PC-9 (cell line): Measurements from ENCODE around the gene SEC24C. TPM values are rescaled to one million over a fixed set of nuclear protein-coding genes. Genes with fewer than 3 reads are reported as not detected.

Source experiments
- BruUV-seq: library from RNA; stranded (reverse); fragments of 400-500 nt; replicated peaks from 2 replicates; lab custom pipeline; 2021; lab: Mats Ljungman, UMichigan
- CTCF ChIA-PET: fragments of 300-600 bp; sonication (Branson Sonifier 250); formaldehyde crosslinking; loops from one replicate; lab custom pipeline; 2022; ENCODE audit warnings: antibody characterized with exemption; lab: Charles Lee
- POLR2A ChIA-PET: fragments of 300-600 bp; sonication (Branson Sonifier 250); formaldehyde crosslinking; loops from one replicate; lab custom pipeline; 2022; ENCODE audit warnings: antibody characterized with exemption; ENCODE audit not compliant: unreplicated experiment; lab: Charles Lee
- DNase-seq, 2 experiments: peaks; one replicate each; pipeline versions ENCODE4 v3.0.0 to v3.0.0-alpha.2; 2015 to 2022; ENCODE audit warnings: mixed read lengths in 1 of 2
- H2AFZ ChIP-seq: fragments of 200-600 bp; sonication (generic); 2 replicates; pipeline ENCODE4 v1.8.1; 2017; ENCODE audit warnings: antibody characterized with exemption
- H3F3A ChIP-seq: fragments of 200-600 bp; sonication (generic); 2 replicates; pipeline ENCODE4 v1.8.1; 2017; ENCODE audit warnings: antibody characterized with exemption, mild to moderate bottlenecking, low read depth; ENCODE audit not compliant: insufficient read depth
- H3K27ac ChIP-seq: fragments of 200-600 bp; sonication (generic); 2 replicates; pipeline ENCODE4 v1.6.1; 2016; ENCODE audit warnings: mixed run types
- H3K27me3 ChIP-seq: fragments of 200-600 bp; sonication (generic); 2 replicates; pipeline ENCODE4 v1.6.1; 2016; ENCODE audit warnings: low read depth, mixed run types; ENCODE audit not compliant: insufficient read depth
- H3K36me3 ChIP-seq: fragments of 200-600 bp; sonication (generic); 2 replicates; pipeline ENCODE4 v1.6.1; 2016; ENCODE audit warnings: low read depth, mixed run types
- H3K4me1 ChIP-seq: fragments of 200-600 bp; sonication (generic); replicated peaks from 2 replicates; pipeline ENCODE4 v1.6.1; 2016; ENCODE audit warnings: mixed run types; ENCODE audit not compliant: insufficient read depth
- H3K4me2 ChIP-seq: fragments of 200-600 bp; sonication (generic); 2 replicates; pipeline ENCODE4 v1.6.1; 2017; ENCODE audit warnings: mixed run types
- H3K4me3 ChIP-seq: fragments of 200-600 bp; sonication (generic); 2 replicates; pipeline ENCODE4 v1.6.1; 2016; ENCODE audit warnings: mixed run types
- H3K79me2 ChIP-seq: fragments of 200-600 bp; sonication (generic); 2 replicates; pipeline ENCODE4 v1.6.1; 2017; ENCODE audit warnings: low read depth, mixed run types
- H3K9me2 ChIP-seq: fragments of 200-600 bp; sonication (generic); 2 replicates; pipeline ENCODE4 v1.8.1; 2017; ENCODE audit warnings: mild to moderate bottlenecking; ENCODE audit not compliant: insufficient read depth
- H3K9me3 ChIP-seq: fragments of 200-600 bp; sonication (generic); 2 replicates; pipeline ENCODE4 v1.8.1; 2016; ENCODE audit warnings: low read depth; ENCODE audit not compliant: insufficient read depth
- H4K20me1 ChIP-seq: fragments of 200-600 bp; sonication (generic); 2 replicates; pipeline ENCODE4 v1.8.1; 2017; ENCODE audit not compliant: insufficient read depth
- EZH2 ChIP-seq: fragments of 200-600 bp; sonication (generic); IDR thresholded peaks from 2 replicates; pipeline ENCODE4 v1.8.0; 2017; ENCODE audit warnings: antibody characterized with exemption, low read depth
- intact Hi-C: fragments of 100-400 bp; cut with micrococcal nuclease; formaldehyde crosslinking; loops from one replicate; pipeline ENCODE4 v1.10.0; 2022; ENCODE audit not compliant: unreplicated experiment
- total RNA-seq: library from RNA; stranded (reverse); gene quantifications from 2 replicates; pipeline ENCODE4 v1.2.3, GENCODE V29; 2021
- TF ChIP-seq, protein P1 (sequence below): fragments of 200-600 bp; sonication (generic); conservative IDR thresholded peaks from 2 replicates; pipeline ENCODE4 v1.6.1; 2017; ENCODE audit warnings: mixed run types, antibody characterized with exemption, mild to moderate bottlenecking, moderate library complexity

The SEC24C gene
- total RNA-seq, 1 experiment from 2014 or later, result 105 TPM

GRCh38 chr10:73762915-73763314 lies 18.7 kb downstream of the SEC24C start:
- Histone ChIP-seq H3F3A (peaks cover 9% of the 10 kb centered on the region), H3K36me3 (peaks cover 61% of the 10 kb centered on the region), H3K79me2 (peaks cover 7% of the 10 kb centered on the region; the same call in 1 of the 2 replicates), H3K27ac (peak overlapping the region; percentile 21), H3K9me3 (no peaks in the 10 kb centered on the region), H3K4me1 (peaks cover 11% of the 10 kb centered on the region), H4K20me1 (peaks cover 32% of the 10 kb centered on the region), H3K4me3 (no peak overlapping the region), H3K27me3 (no peaks in the 10 kb centered on the region), H2AFZ (no peak overlapping the region), H3K9me2 (no peaks in the 10 kb centered on the region), H3K4me2 (no peak overlapping the region)
- DNase-seq, result peak in 1 of 2 experiments; percentile 58
- intact Hi-C loops, result no loop called here
- no TSS peak for BruUV-seq
- no peak for TF ChIP-seq EZH2
- TF ChIP-seq, protein P1, sequence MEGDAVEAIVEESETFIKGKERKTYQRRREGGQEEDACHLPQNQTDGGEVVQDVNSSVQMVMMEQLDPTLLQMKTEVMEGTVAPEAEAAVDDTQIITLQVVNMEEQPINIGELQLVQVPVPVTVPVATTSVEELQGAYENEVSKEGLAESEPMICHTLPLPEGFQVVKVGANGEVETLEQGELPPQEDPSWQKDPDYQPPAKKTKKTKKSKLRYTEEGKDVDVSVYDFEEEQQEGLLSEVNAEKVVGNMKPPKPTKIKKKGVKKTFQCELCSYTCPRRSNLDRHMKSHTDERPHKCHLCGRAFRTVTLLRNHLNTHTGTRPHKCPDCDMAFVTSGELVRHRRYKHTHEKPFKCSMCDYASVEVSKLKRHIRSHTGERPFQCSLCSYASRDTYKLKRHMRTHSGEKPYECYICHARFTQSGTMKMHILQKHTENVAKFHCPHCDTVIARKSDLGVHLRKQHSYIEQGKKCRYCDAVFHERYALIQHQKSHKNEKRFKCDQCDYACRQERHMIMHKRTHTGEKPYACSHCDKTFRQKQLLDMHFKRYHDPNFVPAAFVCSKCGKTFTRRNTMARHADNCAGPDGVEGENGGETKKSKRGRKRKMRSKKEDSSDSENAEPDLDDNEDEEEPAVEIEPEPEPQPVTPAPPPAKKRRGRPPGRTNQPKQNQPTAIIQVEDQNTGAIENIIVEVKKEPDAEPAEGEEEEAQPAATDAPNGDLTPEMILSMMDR, result no peak
- ChIA-PET CTCF (interaction anchor here (0.5 kb wide), 2 partner anchors 195 to 468 kb away, joined by 3 to 6 read pairs; no protein-coding TSS in a partner anchor), POLR2A (interaction anchor here (0.6 kb wide), 1 partner anchor 18 kb away, joined by 3 read pairs; no protein-coding TSS in a partner anchor)

GRCh38 chr10:73763343-73763742 lies 19.2 kb downstream of the SEC24C start:
- Histone ChIP-seq H3K79me2 (peaks cover 4% of the 10 kb centered on the region; the same call in 1 of the 2 replicates), H3K4me1 (peaks cover 11% of the 10 kb centered on the region), H3K4me3 (no peak overlapping the region), H4K20me1 (peaks cover 28% of the 10 kb centered on the region), H3F3A (peaks cover 9% of the 10 kb centered on the region), H3K27me3 (no peaks in the 10 kb centered on the region), H3K9me2 (no peaks in the 10 kb centered on the region), H3K9me3 (no peaks in the 10 kb centered on the region), H2AFZ (no peak overlapping the region), H3K4me2 (no peak overlapping the region), H3K36me3 (peaks cover 63% of the 10 kb centered on the region), H3K27ac (peak overlapping the region; percentile 21; the same call in 1 of the 2 replicates)
- ChIA-PET POLR2A (no interaction called here), CTCF (interaction anchor here (0.5 kb wide), 2 partner anchors 194 to 468 kb away, joined by 3 to 6 read pairs; no protein-coding TSS in a partner anchor)
- no TSS peak for BruUV-seq
- intact Hi-C loops, result no loop called here
- DNase-seq, result no peak
- no peak for TF ChIP-seq EZH2
- TF ChIP-seq, protein P1, result no peak

- Histone ChIP-seq H3K79me2 (no peaks in the 10 kb centered on the region), H3K27ac (no peak overlapping the region), H3K4me2 (no peak overlapping the region), H3K9me3 (no peaks in the 10 kb centered on the region), H3K4me3 (no peak overlapping the region), H3K36me3 (peaks cover 66% of the 10 kb centered on the region), H2AFZ (no peak overlapping the region), H3K4me1 (peaks cover 11% of the 10 kb centered on the region), H3F3A (peaks cover 9% of the 10 kb centered on the region), H3K9me2 (no peaks in the 10 kb centered on the region), H4K20me1 (peaks cover 20% of the 10 kb centered on the region), H3K27me3 (no peaks in the 10 kb centered on the region)
- POLR2A ChIA-PET, result interaction anchor here (0.6 kb wide), 1 partner anchor 363 kb away, joined by 3 read pairs; no protein-coding TSS in a partner anchor
- intact Hi-C loops, result no loop called here
- CTCF ChIA-PET, result no interaction called here
- BruUV-seq, result no TSS peak
- no peak for DNase-seq
- TF ChIP-seq EZH2, result no peak
These were observed 20.9 kb downstream of the SEC24C start for GRCh38 chr10:73765066-73765465.
